GM19438 (cell line): ENCODE results near the gene PRRG1.
"Not testable (repeated sequence)": the region's sequence is repeated elsewhere in the genome, so short reads cannot be mapped to it uniquely, and the experiment has no call there.

Experiments
- ATAC-seq: cut with Tn5 transposase; IDR thresholded peaks from one replicate; pipeline ENCODE4 v1.9.1; 2021; ENCODE audit warnings: low read depth; ENCODE audit not compliant: unreplicated experiment

PRRG1 gene

GRCh38 chrX:37371578-37371991 lies 22.4 kb downstream of the PRRG1 start:
- ATAC-seq = no peak

GRCh38 chrX:37378404-37378803 lies 29.2 kb downstream of the PRRG1 start:
- no peak for ATAC-seq

GRCh38 chrX:37378830-37379229 lies 29.7 kb downstream of the PRRG1 start:
- no peak for ATAC-seq

DNA sequence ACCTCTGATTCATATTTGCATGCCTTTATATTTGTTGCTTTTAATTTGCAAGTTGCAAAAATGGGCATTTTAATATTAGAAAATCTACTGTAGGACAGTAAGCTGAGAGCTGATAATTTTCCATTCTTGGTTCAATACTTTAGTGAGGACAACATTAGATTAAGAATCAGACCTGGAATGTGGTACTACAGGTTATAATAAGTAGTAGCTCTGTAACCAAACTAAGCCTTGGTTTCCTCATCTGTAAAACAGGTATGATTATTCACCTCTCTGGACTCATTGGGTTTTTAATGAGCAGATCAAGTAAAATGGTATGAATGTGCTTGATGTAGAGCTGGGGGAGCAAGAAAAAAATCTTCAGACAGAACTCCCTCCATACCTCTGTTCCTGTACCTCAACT lies 31.1 kb downstream of the PRRG1 start:
- no peak for ATAC-seq

GRCh38 chrX:37380924-37381323 lies 31.8 kb downstream of the PRRG1 start:
- ATAC-seq = no peak

DNA sequence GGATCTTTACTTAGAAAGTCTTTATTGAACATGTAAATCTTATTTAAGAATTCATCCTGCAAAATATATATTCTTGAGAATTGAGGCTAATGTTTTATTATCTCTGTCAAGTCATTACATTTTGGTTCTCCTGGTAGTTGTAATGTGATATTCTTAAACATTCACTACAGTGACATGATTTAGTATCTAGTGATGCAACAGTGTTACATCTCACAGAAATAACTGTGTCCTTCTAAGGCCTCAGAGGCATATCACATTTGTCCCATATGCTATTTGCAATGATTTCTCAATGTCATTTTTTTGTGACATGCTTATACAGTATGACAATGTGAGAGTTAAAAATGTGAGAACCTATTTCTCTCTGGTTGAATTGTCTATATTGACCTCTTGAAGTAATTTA lies 34.1 kb downstream of the PRRG1 start:
- ATAC-seq = no peak

DNA sequence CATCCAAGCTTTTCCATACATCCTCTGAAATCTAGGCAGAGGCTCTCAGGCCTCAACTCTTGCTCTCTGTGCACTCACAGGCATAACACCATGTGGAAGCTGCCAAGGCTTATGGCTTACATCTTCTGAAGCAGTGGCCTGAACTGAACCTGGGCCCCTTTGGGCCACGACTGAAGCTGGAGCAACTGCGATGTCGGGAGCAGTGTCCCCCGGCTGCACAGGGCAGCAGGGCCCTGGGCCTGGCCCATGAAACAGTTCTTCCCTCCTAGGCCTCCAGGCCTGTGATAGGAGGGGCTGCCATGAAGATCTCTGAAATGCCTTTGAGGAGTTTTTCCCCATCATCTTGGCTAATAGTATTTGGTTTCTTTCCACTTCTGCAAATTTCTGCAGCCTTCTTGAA lies 39.2 kb downstream of the PRRG1 start:
- no peak for ATAC-seq

DNA sequence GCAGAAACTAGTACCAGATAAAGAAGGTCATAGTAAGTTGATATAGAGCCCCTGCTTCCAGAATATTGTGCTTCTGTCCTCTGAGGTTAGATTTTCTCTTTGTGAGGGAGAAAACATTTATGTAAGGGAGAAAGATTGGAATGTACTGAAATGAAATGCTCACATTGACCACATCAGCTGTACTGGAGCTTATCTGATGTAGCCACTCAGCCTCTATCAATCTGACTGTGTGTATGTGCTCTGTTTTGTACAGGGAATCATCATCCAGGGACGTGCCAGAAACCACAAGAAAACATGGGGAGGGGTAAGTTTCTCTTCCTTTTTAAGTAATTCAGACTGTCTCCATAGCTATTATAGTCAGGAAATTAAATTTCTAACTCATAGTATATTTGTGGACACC lies 56.8 kb downstream of the PRRG1 start:
- ATAC-seq = no peak

GRCh38 chrX:37407736-37408135 lies 58.6 kb downstream of the PRRG1 start:
- ATAC-seq = no peak

GRCh38 chrX:37409278-37409677 lies 60.1 kb downstream of the PRRG1 start:
- ATAC-seq = no peak

GRCh38 chrX:37420185-37420584 lies 71.0 kb downstream of the PRRG1 start:
- no peak for ATAC-seq

DNA sequence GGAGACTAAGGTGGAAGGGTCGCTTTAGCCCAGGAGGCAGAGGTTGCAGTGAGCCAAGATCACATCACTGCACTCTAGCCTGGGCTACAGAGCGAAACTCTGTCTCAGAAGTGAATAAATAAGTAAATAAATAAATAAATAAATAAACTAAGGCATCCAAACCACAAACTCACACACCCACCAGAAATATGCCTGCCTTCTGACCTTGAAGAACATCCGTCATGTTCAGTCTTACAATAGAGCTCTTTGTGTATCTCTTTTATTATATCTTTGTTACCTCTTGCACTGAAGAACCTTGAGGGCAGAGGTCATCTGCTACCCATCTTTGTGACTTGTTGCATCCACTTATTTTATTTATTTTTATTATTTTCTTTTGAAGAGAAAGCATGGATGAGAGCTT lies 71.6 kb downstream of the PRRG1 start:
- ATAC-seq = no peak

GRCh38 chrX:37424000-37424429 lies 74.9 kb downstream of the PRRG1 start:
- ATAC-seq = no peak

DNA sequence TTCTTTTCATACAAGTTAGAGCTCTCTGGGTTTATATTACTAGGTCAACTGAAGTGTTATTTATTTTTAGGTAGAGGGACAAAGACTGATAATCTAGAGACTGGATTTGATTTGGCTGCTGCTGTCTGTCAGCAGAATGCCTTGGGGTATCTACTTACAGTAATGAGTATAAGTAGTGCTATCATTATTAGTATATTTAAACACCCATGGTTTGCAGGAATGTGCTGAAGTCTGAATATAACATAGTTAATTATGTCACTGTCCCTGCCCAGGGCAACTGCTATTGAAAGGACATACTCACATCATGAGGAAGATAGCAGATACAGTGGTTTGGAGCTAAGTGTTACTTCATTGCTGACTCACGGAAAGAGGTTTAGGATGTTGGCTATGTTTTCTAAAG lies 76.2 kb downstream of the PRRG1 start:
- ATAC-seq = no peak

- not testable (repeated sequence) for ATAC-seq
These were observed 79.8 kb downstream of the PRRG1 start for GRCh38 chrX:37428962-37429361.

GRCh38 chrX:37434362-37434761 lies 85.2 kb downstream of the PRRG1 start:
- no peak for ATAC-seq

GRCh38 chrX:37437160-37437559 lies 88.0 kb downstream of the PRRG1 start:
- ATAC-seq = no peak

DNA sequence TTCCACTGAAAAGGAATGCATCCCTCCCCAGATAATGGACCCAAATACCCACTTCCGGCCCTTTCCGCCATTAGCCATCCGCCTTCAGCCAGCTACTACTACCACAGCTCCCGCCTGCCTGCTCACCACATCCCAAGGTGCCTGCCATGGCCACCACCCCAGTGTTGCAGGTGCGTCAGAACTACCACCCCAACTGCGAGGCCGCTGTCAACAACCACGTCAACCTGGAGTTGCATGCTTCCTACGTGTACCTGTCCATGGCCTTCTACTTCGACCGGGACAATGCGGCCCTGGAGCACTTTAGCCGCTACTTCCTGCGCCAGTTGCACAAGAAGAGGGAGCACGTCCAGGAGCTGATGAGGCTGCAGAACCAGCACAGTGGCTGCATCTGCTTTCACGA lies 92.2 kb downstream of the PRRG1 start:
- no peak for ATAC-seq

- ATAC-seq = no peak
These were observed 96.0 kb downstream of the PRRG1 start for GRCh38 chrX:37445182-37445581.

- ATAC-seq = no peak
These were observed 104.7 kb downstream of the PRRG1 start for GRCh38 chrX:37453821-37454220.

- no peak for ATAC-seq
These were observed 105.5 kb downstream of the PRRG1 start for GRCh38 chrX:37454537-37455285.

DNA sequence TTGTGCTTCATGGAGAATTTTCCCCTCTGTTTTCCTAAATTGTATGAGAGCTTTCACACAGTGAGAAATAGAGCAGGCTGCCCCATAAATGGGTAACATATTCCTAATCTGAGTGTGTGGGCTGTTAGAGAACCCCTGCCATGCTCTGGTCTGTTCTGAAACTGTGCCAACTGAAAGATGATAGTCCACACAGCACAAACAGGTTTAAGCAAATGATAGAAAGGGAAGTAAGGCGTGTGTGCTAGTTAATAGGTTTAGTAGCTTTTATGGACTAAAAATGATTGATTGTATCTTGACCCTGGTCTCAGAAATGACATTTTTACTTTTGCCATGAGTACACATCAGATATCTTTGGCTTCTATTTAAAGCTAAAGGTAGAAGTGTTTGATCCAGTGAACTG lies 106.2 kb downstream of the PRRG1 start:
- no peak for ATAC-seq

- not testable (repeated sequence) for ATAC-seq
These were observed 111.1 kb downstream of the PRRG1 start for GRCh38 chrX:37460285-37460684.
